B cell (primary cell): ENCODE measurements around the gene CNOT6. TPM values are rescaled to one million over a fixed set of nuclear protein-coding genes. Genes with fewer than 3 reads are reported as not detected.

ENCODE experiments used
- ATAC-seq: fragments of 200-7000 bp; cut with Tn5 transposase; one replicate; pipeline ENCODE4 v1.10.0; 2021; ENCODE audit warnings: low read depth, mild to moderate bottlenecking, moderate number of reproducible peaks, moderate library complexity
- CTCF ChIA-PET: fragments of 350-600 bp; sonication (Branson Sonifier 250); formaldehyde crosslinking; loops from one replicate; lab custom pipeline; 2021; ENCODE audit warnings: antibody characterized with exemption, inconsistent platforms; lab: Charles Lee
- POLR2A ChIA-PET: fragments of 350-600 bp; sonication (Branson Sonifier 250); formaldehyde crosslinking; loops from one replicate; lab custom pipeline; 2021; ENCODE audit warnings: antibody characterized with exemption; lab: Charles Lee
- DNase-seq: peaks from one replicate; pipeline ENCODE4 v3.0.0; 2013
- H2AFZ ChIP-seq: 2 replicates; pipeline ENCODE4 v1.6.1; 2012; ENCODE audit warnings: mild to moderate bottlenecking, low read depth, low read length; ENCODE audit not compliant: insufficient read depth, poor library complexity, severe bottlenecking
- H3K27ac ChIP-seq, 2 donors: 1 replicate in 1 of 2; 2 replicates in 1 of 2; pipeline ENCODE4 v1.5.1; 2012 to 2013; ENCODE audit warnings: low read length in 2 of 2, mild to moderate bottlenecking in 2 of 2, moderate library complexity in 1 of 2
- H3K27me3 ChIP-seq, 4 experiments: fragments of 200-600 bp in 1 of 4; sonication (generic) in 1 of 4; replicated peaks in 1 of 4; 1 replicate in 2 of 4; 2 replicates in 2 of 4; pipeline versions ENCODE4 v1.6.1 to v1.7.0; 2013 to 2016; ENCODE audit warnings: low read length in 3 of 4, mild to moderate bottlenecking in 2 of 4, mixed read lengths in 1 of 4, moderate library complexity in 1 of 4; ENCODE audit not compliant: insufficient read depth in 4 of 4, control insufficient read depth in 3 of 4; ENCODE audit errors: control extremely low read depth in 1 of 4
- H3K36me3 ChIP-seq, 2 experiments: replicated peaks in 1 of 2; 1 replicate in 1 of 2; 2 replicates in 1 of 2; pipeline versions ENCODE4 v1.6.1 to v1.7.1; 2013; ENCODE audit warnings: low read length in 1 of 2; ENCODE audit not compliant: insufficient read depth in 2 of 2, control insufficient read depth in 1 of 2; ENCODE audit errors: control extremely low read depth in 1 of 2, extremely low read depth in 1 of 2
- H3K4me1 ChIP-seq, 2 donors: fragments of 200-600 bp in 1 of 2; sonication (generic) in 1 of 2; 1 replicate in 1 of 2; 2 replicates in 1 of 2; pipeline versions ENCODE4 v1.5.1 to v1.6.1; 2013 to 2017; ENCODE audit warnings: low read length in 2 of 2; ENCODE audit not compliant: control insufficient read depth in 2 of 2, insufficient read depth in 2 of 2
- H3K4me2 ChIP-seq: replicated peaks from 2 replicates; pipeline ENCODE3; 2012; ENCODE audit warnings: mild to moderate bottlenecking, low read depth, low read length; ENCODE audit not compliant: poor library complexity, severe bottlenecking
- H3K4me3 ChIP-seq, 5 experiments: fragments of 200-600 bp in 1 of 5; sonication (generic) in 1 of 5; 1 replicate in 3 of 5; 2 replicates in 2 of 5; pipeline versions ENCODE4 v1.5.1 to v1.7.0; 2011 to 2016; ENCODE audit warnings: low read length in 4 of 5, mild to moderate bottlenecking in 4 of 5, low read depth in 2 of 5, control low read depth in 1 of 5, moderate library complexity in 1 of 5; ENCODE audit not compliant: insufficient read depth in 1 of 5; ENCODE audit errors: control extremely low read depth in 1 of 5, extremely low read depth in 1 of 5
- H3K79me2 ChIP-seq: fragments of 200-600 bp; sonication (generic); one replicate; pipeline ENCODE4 v1.6.0; 2016; ENCODE audit warnings: low read length; ENCODE audit not compliant: control insufficient read depth, insufficient read depth
- H3K9ac ChIP-seq: fragments of 200-600 bp; sonication (generic); 2 replicates; pipeline ENCODE4 v1.6.1; 2017; ENCODE audit warnings: mild to moderate bottlenecking, low read length, moderate library complexity
- H3K9me3 ChIP-seq, 3 donors: one replicate each; pipeline versions ENCODE4 v1.6.1 to v1.7.1; 2013; ENCODE audit warnings: low read length in 2 of 3; ENCODE audit not compliant: control insufficient read depth in 2 of 3, insufficient read depth in 1 of 3; ENCODE audit errors: control extremely low read depth in 1 of 3
- H4K20me1 ChIP-seq: 2 replicates; pipeline ENCODE4 v1.6.0; 2012; ENCODE audit warnings: mild to moderate bottlenecking, low read length; ENCODE audit not compliant: insufficient read depth, control insufficient read depth, poor library complexity, severe bottlenecking
- H3K27ac Mint-ChIP-seq: one replicate; pipeline ENCODE4 v1.8.0; 2021; ENCODE audit warnings: mixed read lengths
- H3K27me3 Mint-ChIP-seq: one replicate; pipeline ENCODE4 v1.8.0; 2021; ENCODE audit warnings: mixed read lengths
- H3K4me1 Mint-ChIP-seq: one replicate; pipeline ENCODE4 v1.8.0; 2021; ENCODE audit warnings: mixed read lengths
- H3K4me3 Mint-ChIP-seq: one replicate; pipeline ENCODE4 v1.8.0; 2021; ENCODE audit warnings: mixed read lengths
- H3K9me3 Mint-ChIP-seq: one replicate; pipeline ENCODE4 v1.8.0; 2022; ENCODE audit warnings: mixed read lengths; ENCODE audit not compliant: insufficient read depth
- CTCF ChIP-seq: fragments of 200-600 bp; IDR thresholded peaks from one replicate; pipeline ENCODE4 v1.8.0; 2022; ENCODE audit warnings: antibody characterized with exemption, mild to moderate bottlenecking
- EZH2 ChIP-seq: IDR thresholded peaks from 2 replicates; pipeline ENCODE4 v1.6.1; 2012; ENCODE audit warnings: borderline replicate concordance, low read depth, mild to moderate bottlenecking, moderate library complexity, low read length; ENCODE audit not compliant: insufficient read depth, poor library complexity, severe bottlenecking
- WGBS: methylation state at CpG from one replicate; pipeline ENCODE4 v1.1.5; 2013; ENCODE audit warnings: missing lambda C conversion rate; ENCODE audit not compliant: insufficient coverage; 5-methylcytosine and 5-hydroxymethylcytosine counted together
- intact Hi-C: fragments of 100-400 bp; cut with micrococcal nuclease; formaldehyde crosslinking; loops from one replicate; pipeline ENCODE4 v1.10.0; 2022
- polyA plus RNA-seq: library from polyadenylated mRNA; depleted of rRNA; stranded (reverse); fragments of >200 nt; gene quantifications from 2 replicates; pipeline ENCODE4 v1.2.3, GENCODE V29; 2012
- total RNA-seq, 2 donors: library from RNA; stranded (reverse); fragments of 120-200 nt in 1 of 2; gene quantifications; 1 replicate in 1 of 2; 2 replicates in 1 of 2; pipeline versions ENCODE4 v1.2.3 to v1.2.4, GENCODE V29; 2013 to 2022

The CNOT6 gene
- total and polyA plus RNA-seq, 2 donors (not counting 1 experiment from before 2014, with no cell fraction given), result 4.3 to 31.1 TPM

DNA sequence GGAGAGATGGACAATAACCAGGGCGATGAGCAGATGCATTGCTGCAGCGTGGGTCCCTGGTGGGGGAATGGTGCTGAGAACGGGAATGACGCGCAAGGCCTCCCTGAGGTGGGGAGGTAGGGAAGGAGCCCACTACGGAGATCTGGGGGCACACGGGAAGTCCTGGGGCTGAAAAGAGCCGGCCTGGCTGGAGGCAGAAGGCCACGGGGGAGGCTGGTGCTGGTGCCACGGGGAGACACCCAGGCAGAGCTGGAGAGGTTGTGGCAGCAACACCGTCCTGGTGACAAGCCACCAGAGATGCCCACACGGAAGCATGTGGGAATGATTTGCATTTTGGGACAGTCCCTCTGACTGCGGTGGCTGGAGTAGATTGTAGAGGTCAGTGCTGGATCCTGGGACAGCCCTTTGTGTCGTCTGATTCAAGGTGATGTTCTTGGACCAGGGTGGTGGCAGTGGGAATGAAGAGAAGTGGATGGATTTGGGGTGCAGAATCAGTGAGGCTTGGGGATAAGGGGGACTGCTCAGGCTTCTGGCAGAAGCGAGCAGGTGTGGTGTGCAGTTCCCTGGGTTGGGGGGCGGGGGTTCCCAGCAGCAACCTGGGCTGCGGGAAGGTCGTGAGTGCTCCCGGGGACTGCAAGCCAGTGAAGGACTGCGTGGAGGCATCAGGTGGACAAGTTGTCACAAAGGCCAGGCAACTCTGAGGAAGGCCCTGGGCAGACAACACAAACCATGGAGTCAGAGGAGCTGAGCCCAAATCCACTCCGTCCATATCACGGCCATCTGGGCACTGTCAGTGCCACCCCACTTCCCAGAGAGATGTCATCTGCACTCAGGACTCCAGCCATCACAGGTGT lies 25.2 kb upstream of the CNOT6 start:
- Histone ChIP-seq H3K36me3 (no peaks in the 10 kb centered on the region), H4K20me1 (no peaks in the 10 kb centered on the region), H3K4me3 (no peak overlapping the region), H3K9me3 (peaks cover 0 to 3% (median 0%) of the 10 kb centered on the region in 3 donors), H3K27me3 (peaks cover 0 to 11% (median 3%) of the 10 kb centered on the region in 4 experiments), H3K4me2 (no peak overlapping the region), H3K4me1 (peaks cover 0 to 7% of the 10 kb centered on the region in 2 donors), H3K9ac (no peak overlapping the region), H3K79me2 (no peaks in the 10 kb centered on the region), H2AFZ (no peak overlapping the region), H3K27ac (no peak overlapping the region)
- no peak overlapping the region for H3K4me3 Mint-ChIP-seq
- H3K27ac Mint-ChIP-seq, result no peak overlapping the region
- ChIA-PET POLR2A (no interaction called here), CTCF (interaction anchor here (0.7 to 2.0 kb wide), 3 partner anchors 12 to 463 kb away, joined by 3 to 5 read pairs (median 4); no protein-coding TSS in a partner anchor)
- WGBS, result 87% methylated on average over 22 of the region's 22 CpGs
- DNase-seq, result no peak
- H3K4me1 Mint-ChIP-seq, result no peaks in the 10 kb centered on the region
- TF ChIP-seq CTCF (no peak), EZH2 (no peak)
- no peak for ATAC-seq
- H3K27me3 Mint-ChIP-seq, result peaks cover 10% of the 10 kb centered on the region
- intact Hi-C loops, result no loop called here
- no peaks in the 10 kb centered on the region for H3K9me3 Mint-ChIP-seq

- Histone ChIP-seq H2AFZ (no peak overlapping the region), H3K9ac (no peak overlapping the region), H3K36me3 (no peaks in the 10 kb centered on the region), H3K27me3 (peaks cover 0 to 11% (median 3%) of the 10 kb centered on the region in 4 experiments), H3K4me2 (no peak overlapping the region), H3K79me2 (no peaks in the 10 kb centered on the region), H3K4me3 (no peak overlapping the region), H4K20me1 (no peaks in the 10 kb centered on the region), H3K9me3 (peaks cover 0 to 3% (median 0%) of the 10 kb centered on the region in 3 donors), H3K27ac (no peak overlapping the region), H3K4me1 (peaks cover 0 to 7% of the 10 kb centered on the region in 2 donors)
- peaks cover 10% of the 10 kb centered on the region for H3K27me3 Mint-ChIP-seq
- H3K4me3 Mint-ChIP-seq, result no peak overlapping the region
- no peak overlapping the region for H3K27ac Mint-ChIP-seq
- intact Hi-C loops, result no loop called here
- no peak for DNase-seq
- no peaks in the 10 kb centered on the region for H3K9me3 Mint-ChIP-seq
- H3K4me1 Mint-ChIP-seq, result no peaks in the 10 kb centered on the region
- 79% methylated on average over 2 of the region's 2 CpGs for WGBS
- TF ChIP-seq EZH2, result no peak
- no peak for TF ChIP-seq CTCF
- ATAC-seq, result no peak
- ChIA-PET CTCF (interaction anchor here (0.7 to 2.0 kb wide), 2 partner anchors 13 to 464 kb away, joined by 4 to 5 read pairs; no protein-coding TSS in a partner anchor), POLR2A (no interaction called here)
These were observed 24.7 kb upstream of the CNOT6 start for GRCh38 chr5:180469586-180469865.
